Glutamatergic neuron (in vitro differentiated cells): ENCODE results near the gene SINHCAF. TPM values are rescaled to one million over a fixed set of nuclear protein-coding genes. Genes with fewer than 3 reads are reported as not detected.
"Not testable (repeated sequence)": the region's sequence is repeated elsewhere in the genome, so short reads cannot be mapped to it uniquely, and the experiment has no call there.

Experiments
- DNase-seq: peaks from one replicate; pipeline ENCODE4 v3.0.0; 2022
- H3K27ac Mint-ChIP-seq: one replicate; pipeline ENCODE4 v1.8.0; 2020; ENCODE audit warnings: mild to moderate bottlenecking, mixed read lengths, inconsistent platforms; ENCODE audit not compliant: unreplicated experiment
- H3K27me3 Mint-ChIP-seq: one replicate; pipeline ENCODE4 v1.8.0; 2020; ENCODE audit warnings: mild to moderate bottlenecking, moderate library complexity, mixed read lengths, inconsistent platforms; ENCODE audit not compliant: unreplicated experiment
- H3K36me3 Mint-ChIP-seq: one replicate; pipeline ENCODE4 v1.8.0; 2020; ENCODE audit warnings: mild to moderate bottlenecking, mixed read lengths, inconsistent platforms; ENCODE audit not compliant: unreplicated experiment
- H3K4me1 Mint-ChIP-seq: one replicate; pipeline ENCODE4 v1.8.0; 2020; ENCODE audit warnings: mild to moderate bottlenecking, low read depth, mixed read lengths, inconsistent platforms; ENCODE audit not compliant: unreplicated experiment
- H3K4me3 Mint-ChIP-seq: one replicate; pipeline ENCODE4 v1.8.0; 2020; ENCODE audit warnings: mild to moderate bottlenecking, mixed read lengths, inconsistent platforms; ENCODE audit not compliant: unreplicated experiment
- H3K9me3 Mint-ChIP-seq: one replicate; pipeline ENCODE4 v1.8.0; 2020; ENCODE audit warnings: mild to moderate bottlenecking, moderate library complexity, mixed read lengths, inconsistent platforms; ENCODE audit not compliant: unreplicated experiment
- total RNA-seq: library from RNA; stranded (reverse); fragmentation: NEBNext Ultra II Directional; extraction: Animal tissue kit (Norgen Biotek cat#: 25700); gene quantifications from one replicate; pipeline ENCODE4 v1.2.1, GENCODE V29; 2021; ENCODE audit not compliant: unreplicated experiment
- TF ChIP-seq, protein P1 (sequence below): fragments of 200-600 bp; sonication (generic); IDR thresholded peaks from one replicate; pipeline ENCODE4 v1.5.0; 2021; ENCODE audit not compliant: partially characterized antibody, unreplicated experiment

The SINHCAF gene
- total RNA-seq, 1 donor from 2014 or later, result 149 TPM

DNA sequence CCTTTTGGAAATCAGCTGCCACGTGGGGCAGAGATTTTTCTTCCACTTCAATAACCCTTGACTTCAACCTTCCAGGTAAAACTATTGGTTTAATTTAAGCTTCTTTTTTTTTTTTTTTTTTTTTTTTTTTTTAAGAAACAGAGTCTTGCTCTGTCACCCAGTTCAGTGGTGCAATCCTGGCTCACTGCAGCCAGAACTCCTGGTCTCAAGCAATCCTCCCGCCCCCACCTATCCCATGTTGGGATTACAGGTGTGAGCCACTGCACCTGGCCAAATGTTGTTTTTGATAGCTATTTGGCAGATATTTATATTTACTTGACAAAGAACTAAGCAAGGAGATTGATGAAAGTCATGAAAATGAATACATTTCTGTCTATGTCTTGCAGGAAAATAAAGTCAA is 65.1 kb downstream of the SINHCAF start:
- Mint-ChIP-seq H3K27me3 (no peaks in the 10 kb centered on the region), H3K36me3 (no peaks in the 10 kb centered on the region), H3K4me1 (no peaks in the 10 kb centered on the region), H3K9me3 (peaks cover 1% of the 10 kb centered on the region), H3K4me3 (no peak overlapping the region), H3K27ac (no peak overlapping the region)
- no peak for DNase-seq
- TF ChIP-seq, protein P1, sequence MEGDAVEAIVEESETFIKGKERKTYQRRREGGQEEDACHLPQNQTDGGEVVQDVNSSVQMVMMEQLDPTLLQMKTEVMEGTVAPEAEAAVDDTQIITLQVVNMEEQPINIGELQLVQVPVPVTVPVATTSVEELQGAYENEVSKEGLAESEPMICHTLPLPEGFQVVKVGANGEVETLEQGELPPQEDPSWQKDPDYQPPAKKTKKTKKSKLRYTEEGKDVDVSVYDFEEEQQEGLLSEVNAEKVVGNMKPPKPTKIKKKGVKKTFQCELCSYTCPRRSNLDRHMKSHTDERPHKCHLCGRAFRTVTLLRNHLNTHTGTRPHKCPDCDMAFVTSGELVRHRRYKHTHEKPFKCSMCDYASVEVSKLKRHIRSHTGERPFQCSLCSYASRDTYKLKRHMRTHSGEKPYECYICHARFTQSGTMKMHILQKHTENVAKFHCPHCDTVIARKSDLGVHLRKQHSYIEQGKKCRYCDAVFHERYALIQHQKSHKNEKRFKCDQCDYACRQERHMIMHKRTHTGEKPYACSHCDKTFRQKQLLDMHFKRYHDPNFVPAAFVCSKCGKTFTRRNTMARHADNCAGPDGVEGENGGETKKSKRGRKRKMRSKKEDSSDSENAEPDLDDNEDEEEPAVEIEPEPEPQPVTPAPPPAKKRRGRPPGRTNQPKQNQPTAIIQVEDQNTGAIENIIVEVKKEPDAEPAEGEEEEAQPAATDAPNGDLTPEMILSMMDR, result no peak

DNA sequence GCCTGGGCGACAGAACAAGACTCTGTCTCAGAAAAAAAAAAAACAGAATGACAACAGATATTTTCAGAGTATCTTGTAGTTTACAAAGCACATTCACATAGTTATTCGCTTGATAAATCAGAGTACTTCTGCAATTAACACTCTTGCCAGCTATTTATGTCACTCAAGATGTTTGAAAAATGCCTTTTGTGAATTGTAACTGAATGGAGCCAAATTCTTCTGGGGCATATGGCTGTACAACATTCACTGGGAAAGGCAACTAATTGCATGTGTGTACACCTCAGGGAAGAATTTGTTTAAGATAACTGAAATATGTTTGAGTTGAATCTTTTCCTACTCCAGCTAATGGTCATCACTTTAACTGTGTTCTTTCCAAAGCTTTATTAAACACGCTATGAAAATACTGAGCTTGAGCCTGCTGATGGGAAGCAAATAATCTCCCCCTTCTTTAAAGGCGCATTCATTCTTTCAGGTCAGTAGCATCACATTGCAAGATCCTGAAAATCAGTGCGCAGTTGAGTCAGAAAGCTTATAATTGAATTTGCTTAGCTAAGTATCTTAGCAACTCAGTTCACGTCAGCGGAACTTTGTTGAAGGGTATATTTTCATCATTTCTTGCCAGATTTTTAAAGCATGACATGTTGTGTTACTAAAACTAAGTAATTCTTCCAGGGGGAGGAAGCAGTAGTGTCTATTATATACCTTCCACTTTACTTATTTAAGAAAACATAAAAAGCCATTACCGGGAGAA is 66.6 kb downstream of the SINHCAF start:
- no peaks in the 10 kb centered on the region for H3K36me3 Mint-ChIP-seq
- TF ChIP-seq, protein P1, result no peak
- no peak overlapping the region for H3K27ac Mint-ChIP-seq
- H3K4me1 Mint-ChIP-seq, result no peaks in the 10 kb centered on the region
- H3K27me3 Mint-ChIP-seq, result no peaks in the 10 kb centered on the region
- peaks cover 1% of the 10 kb centered on the region for H3K9me3 Mint-ChIP-seq
- no peak for DNase-seq
- H3K4me3 Mint-ChIP-seq, result no peak overlapping the region

GRCh38 chr12:31257784-31258183 is 68.2 kb downstream of the SINHCAF start:
- no peak overlapping the region for H3K27ac Mint-ChIP-seq
- peaks cover 1% of the 10 kb centered on the region for H3K9me3 Mint-ChIP-seq
- DNase-seq, result no peak
- H3K36me3 Mint-ChIP-seq, result no peaks in the 10 kb centered on the region
- no peaks in the 10 kb centered on the region for H3K27me3 Mint-ChIP-seq
- TF ChIP-seq, protein P1, result no peak
- H3K4me1 Mint-ChIP-seq, result no peaks in the 10 kb centered on the region
- H3K4me3 Mint-ChIP-seq, result no peak overlapping the region

DNA sequence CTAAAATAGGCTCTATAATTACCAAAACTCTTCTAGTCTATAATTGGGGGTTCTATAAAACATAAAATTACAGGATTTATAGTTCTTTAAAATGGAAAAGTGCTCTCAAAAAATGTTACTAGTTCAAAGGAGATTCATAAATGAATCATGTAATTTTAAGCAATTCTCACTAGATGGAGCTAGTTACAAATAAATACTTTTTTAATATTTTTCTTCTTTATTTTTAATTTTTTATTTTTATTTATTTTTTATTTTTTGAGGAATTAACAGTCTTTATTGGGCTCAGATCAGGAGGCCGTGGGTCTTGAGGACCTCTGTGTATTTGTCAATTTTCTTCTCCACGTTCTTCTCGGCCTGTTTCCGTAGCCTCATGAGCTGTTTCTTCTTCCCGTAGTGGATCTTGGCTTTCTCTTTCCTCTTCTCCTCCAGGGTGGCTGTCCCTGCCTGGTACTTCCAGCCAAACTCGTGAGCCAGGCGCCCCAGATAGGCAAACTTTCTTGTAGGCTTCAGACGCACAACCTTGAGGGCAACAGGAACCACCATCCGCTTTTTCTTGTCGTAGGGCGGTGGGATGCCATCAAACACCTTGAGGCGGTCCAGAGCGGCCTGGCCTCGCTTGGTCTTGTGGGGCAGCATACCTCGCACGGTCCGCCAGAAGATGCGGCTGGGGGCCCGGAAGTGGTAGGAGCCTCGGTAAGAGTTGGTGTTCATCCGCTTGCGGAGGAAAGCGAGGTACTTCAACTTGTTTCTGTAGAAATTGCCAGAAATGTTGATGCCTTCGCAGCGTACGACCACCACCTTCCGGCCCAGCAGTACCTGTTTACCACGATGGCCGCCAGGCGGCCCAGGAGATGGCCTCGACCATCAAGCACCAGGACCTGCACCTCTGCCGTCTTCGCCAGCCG is 74.0 kb downstream of the SINHCAF start:
- not testable (repeated sequence) for H3K27me3 Mint-ChIP-seq, H3K36me3 Mint-ChIP-seq, H3K9me3 Mint-ChIP-seq, DNase-seq, H3K4me1 Mint-ChIP-seq, H3K27ac Mint-ChIP-seq, H3K4me3 Mint-ChIP-seq
- TF ChIP-seq, protein P1, result peak; percentile 49

DNA sequence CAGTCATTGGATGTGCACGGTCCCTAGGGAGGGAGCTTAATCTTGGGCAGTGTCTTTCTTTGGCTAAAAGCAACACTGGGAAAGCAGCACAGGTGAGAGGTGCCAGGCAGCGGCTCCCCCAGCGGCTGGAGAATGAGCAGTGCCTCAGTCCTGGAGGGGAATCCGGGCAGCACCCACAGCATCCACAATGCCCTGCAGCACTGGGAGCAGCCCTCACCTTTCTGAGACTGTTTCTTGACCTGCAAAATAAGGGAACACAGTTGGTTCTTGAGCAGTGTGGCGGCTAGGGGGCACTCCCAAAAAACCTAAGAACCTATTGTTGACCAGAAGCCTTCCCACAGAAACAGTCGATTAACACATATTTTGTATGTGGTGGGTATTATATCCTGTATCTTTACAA is 75.8 kb downstream of the SINHCAF start:
- Mint-ChIP-seq H3K27ac (no peak overlapping the region), H3K4me3 (no peak overlapping the region), H3K9me3 (no peaks in the 10 kb centered on the region), H3K27me3 (no peaks in the 10 kb centered on the region), H3K4me1 (no peaks in the 10 kb centered on the region), H3K36me3 (no peaks in the 10 kb centered on the region)
- TF ChIP-seq, protein P1, result no peak
- no peak for DNase-seq
